OCI-LY1 (cell line): Measurements from ENCODE around the gene NDUFS4.

Source experiments
- H2AFZ ChIP-seq: fragments of 200-600 bp; sonication (generic), shearing (Covaris generic); 2 replicates; pipeline ENCODE4 v1.6.0; 2014; ENCODE audit warnings: antibody characterized with exemption, mild to moderate bottlenecking, low read length
- H3F3A ChIP-seq: fragments of 200-600 bp; sonication (generic), shearing (Covaris generic); 2 replicates; pipeline ENCODE4 v1.6.0; 2014; ENCODE audit warnings: mild to moderate bottlenecking, antibody characterized with exemption, low read length, moderate library complexity; ENCODE audit not compliant: insufficient read depth
- H3K27ac ChIP-seq: fragments of 200-600 bp; sonication (generic); 2 replicates; pipeline ENCODE4 v1.5.1; 2014; ENCODE audit warnings: low read length, mixed run types, mild to moderate bottlenecking, low read depth; ENCODE audit not compliant: poor library complexity, severe bottlenecking
- H3K27me3 ChIP-seq: fragments of 200-600 bp; sonication (generic); 2 replicates; pipeline ENCODE4 v1.6.0; 2014; ENCODE audit warnings: antibody characterized with exemption, mild to moderate bottlenecking, low read length, moderate library complexity; ENCODE audit not compliant: insufficient read depth
- H3K36me3 ChIP-seq: fragments of 200-600 bp; sonication (generic); 2 replicates; pipeline ENCODE4 v1.6.1; 2014; ENCODE audit warnings: mild to moderate bottlenecking, antibody characterized with exemption, low read length, moderate library complexity, mixed read lengths; ENCODE audit not compliant: insufficient read depth
- H3K4me1 ChIP-seq: fragments of 200-600 bp; sonication (generic); 2 replicates; pipeline ENCODE4 v1.5.1; 2014; ENCODE audit warnings: mild to moderate bottlenecking, low read length, moderate library complexity; ENCODE audit not compliant: insufficient read depth, severe bottlenecking
- H3K4me2 ChIP-seq: fragments of 200-600 bp; sonication (generic), shearing (Covaris generic); 2 replicates; pipeline ENCODE4 v1.6.1; 2014; ENCODE audit warnings: low read length
- H3K4me3 ChIP-seq: fragments of 200-600 bp; sonication (generic); 2 replicates; pipeline ENCODE4 v1.5.1; 2014; ENCODE audit warnings: low read length, low read depth, mild to moderate bottlenecking, mixed read lengths; ENCODE audit not compliant: poor library complexity, severe bottlenecking
- H3K79me2 ChIP-seq: fragments of 200-600 bp; shearing (Covaris generic); 2 replicates; pipeline ENCODE4 v1.6.1; 2016; ENCODE audit warnings: mixed run types, low read length, mixed read lengths; ENCODE audit not compliant: insufficient read depth
- H3K9ac ChIP-seq: fragments of 200-600 bp; sonication (generic), shearing (Covaris generic); 2 replicates; pipeline ENCODE4 v1.6.1; 2014; ENCODE audit warnings: mild to moderate bottlenecking, low read length, mixed read lengths
- H3K9me2 ChIP-seq: fragments of 200-600 bp; sonication (generic), shearing (Covaris generic); 2 replicates; pipeline ENCODE4 v1.6.1; 2014; ENCODE audit warnings: low read depth, mild to moderate bottlenecking, low read length, mixed read lengths
- H3K9me3 ChIP-seq: fragments of 200-600 bp; shearing (Covaris generic); 2 replicates; pipeline ENCODE4 v1.6.1; 2014; ENCODE audit warnings: low read length, mixed read lengths
- H4K20me1 ChIP-seq: fragments of 200-600 bp; sonication (generic), shearing (Covaris generic); 2 replicates; pipeline ENCODE4 v1.6.0; 2016; ENCODE audit warnings: mild to moderate bottlenecking, low read length; ENCODE audit not compliant: insufficient read depth
- EZH2 ChIP-seq: fragments of 200-600 bp; sonication (generic), shearing (Covaris generic); IDR thresholded peaks from 2 replicates; pipeline ENCODE4 v1.8.0; 2017; ENCODE audit warnings: borderline replicate concordance, mixed run types, mild to moderate bottlenecking, antibody characterized with exemption, low read length, moderate library complexity, mixed read lengths
- TF ChIP-seq, protein P1 (sequence below): fragments of 200-600 bp; sonication (generic), shearing (Covaris generic); IDR thresholded peaks from 2 replicates; pipeline ENCODE4 v1.5.1; 2017; ENCODE audit warnings: mild to moderate bottlenecking, antibody characterized with exemption, low read length, moderate library complexity, mixed read lengths

The NDUFS4 gene

DNA sequence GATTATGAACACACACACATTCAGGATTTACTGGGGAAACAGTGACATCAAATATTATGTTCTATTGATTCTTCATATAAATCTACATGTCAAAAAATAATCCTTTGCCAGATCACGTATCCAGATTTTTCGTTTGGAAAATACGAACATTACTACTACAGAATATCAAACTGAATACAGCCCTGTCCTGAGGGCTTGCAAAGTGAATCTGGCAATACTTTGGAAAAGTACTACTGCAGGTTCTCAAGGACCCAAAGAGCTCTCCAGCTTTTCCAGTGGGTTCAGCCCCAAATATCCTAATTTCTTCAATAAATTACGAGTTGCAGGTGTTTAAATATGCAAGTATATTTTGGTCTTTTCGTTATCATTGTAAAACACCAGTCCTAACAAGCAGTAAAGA is 411 bp upstream of the NDUFS4 start:
- Histone ChIP-seq H3K4me3 (peak overlapping the region; percentile 92), H3K4me2 (peak overlapping the region; percentile 92), H3F3A (no peaks in the 10 kb centered on the region), H4K20me1 (no peaks in the 10 kb centered on the region), H3K9me3 (peaks cover 5% of the 10 kb centered on the region), H3K9me2 (no peaks in the 10 kb centered on the region), H3K4me1 (peaks cover 22% of the 10 kb centered on the region), H3K36me3 (no peaks in the 10 kb centered on the region; the same call in 1 of the 2 replicates), H3K79me2 (peaks cover 29% of the 10 kb centered on the region), H3K27ac (peak overlapping the region; percentile 69), H2AFZ (peak overlapping the region; percentile 99), H3K9ac (peak overlapping the region; percentile 93), H3K27me3 (no peaks in the 10 kb centered on the region)
- TF ChIP-seq, protein P1, sequence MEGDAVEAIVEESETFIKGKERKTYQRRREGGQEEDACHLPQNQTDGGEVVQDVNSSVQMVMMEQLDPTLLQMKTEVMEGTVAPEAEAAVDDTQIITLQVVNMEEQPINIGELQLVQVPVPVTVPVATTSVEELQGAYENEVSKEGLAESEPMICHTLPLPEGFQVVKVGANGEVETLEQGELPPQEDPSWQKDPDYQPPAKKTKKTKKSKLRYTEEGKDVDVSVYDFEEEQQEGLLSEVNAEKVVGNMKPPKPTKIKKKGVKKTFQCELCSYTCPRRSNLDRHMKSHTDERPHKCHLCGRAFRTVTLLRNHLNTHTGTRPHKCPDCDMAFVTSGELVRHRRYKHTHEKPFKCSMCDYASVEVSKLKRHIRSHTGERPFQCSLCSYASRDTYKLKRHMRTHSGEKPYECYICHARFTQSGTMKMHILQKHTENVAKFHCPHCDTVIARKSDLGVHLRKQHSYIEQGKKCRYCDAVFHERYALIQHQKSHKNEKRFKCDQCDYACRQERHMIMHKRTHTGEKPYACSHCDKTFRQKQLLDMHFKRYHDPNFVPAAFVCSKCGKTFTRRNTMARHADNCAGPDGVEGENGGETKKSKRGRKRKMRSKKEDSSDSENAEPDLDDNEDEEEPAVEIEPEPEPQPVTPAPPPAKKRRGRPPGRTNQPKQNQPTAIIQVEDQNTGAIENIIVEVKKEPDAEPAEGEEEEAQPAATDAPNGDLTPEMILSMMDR = no peak
- no peak for TF ChIP-seq EZH2

DNA sequence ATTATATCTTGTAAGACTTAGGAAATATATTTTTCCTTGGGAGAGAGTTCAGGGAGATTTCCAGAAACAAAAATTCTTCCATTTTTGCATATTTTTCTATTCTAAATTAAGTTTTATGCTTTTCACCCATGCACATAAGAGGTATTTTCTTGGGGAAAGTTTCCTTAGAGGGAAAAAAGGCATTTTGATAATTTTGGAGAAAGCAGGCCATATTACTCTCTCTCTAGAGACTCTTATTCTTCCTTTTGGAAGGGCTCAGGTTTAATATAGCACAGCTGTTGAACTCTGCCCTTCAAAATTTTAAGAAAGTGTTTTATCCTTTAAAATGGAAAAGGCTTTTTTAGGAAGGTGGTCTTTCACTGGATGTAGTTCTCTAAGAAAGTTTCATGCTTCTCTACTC is 8.0 kb downstream of the NDUFS4 start:
- H3F3A ChIP-seq = no peaks in the 10 kb centered on the region
- no peak overlapping the region for H2AFZ ChIP-seq
- TF ChIP-seq EZH2 = no peak
- TF ChIP-seq, protein P1 = no peak
- no peaks in the 10 kb centered on the region for H3K4me1 ChIP-seq
- H3K36me3 ChIP-seq = no peaks in the 10 kb centered on the region
- no peaks in the 10 kb centered on the region for H3K27me3 ChIP-seq
- no peak overlapping the region for H3K27ac ChIP-seq
- H3K4me2 ChIP-seq = no peak overlapping the region
- no peaks in the 10 kb centered on the region for H3K9me3 ChIP-seq
- no peak overlapping the region for H3K9ac ChIP-seq
- H4K20me1 ChIP-seq = no peaks in the 10 kb centered on the region
- H3K9me2 ChIP-seq = no peaks in the 10 kb centered on the region
- H3K4me3 ChIP-seq = no peak overlapping the region
- H3K79me2 ChIP-seq = peaks cover 60% of the 10 kb centered on the region

DNA sequence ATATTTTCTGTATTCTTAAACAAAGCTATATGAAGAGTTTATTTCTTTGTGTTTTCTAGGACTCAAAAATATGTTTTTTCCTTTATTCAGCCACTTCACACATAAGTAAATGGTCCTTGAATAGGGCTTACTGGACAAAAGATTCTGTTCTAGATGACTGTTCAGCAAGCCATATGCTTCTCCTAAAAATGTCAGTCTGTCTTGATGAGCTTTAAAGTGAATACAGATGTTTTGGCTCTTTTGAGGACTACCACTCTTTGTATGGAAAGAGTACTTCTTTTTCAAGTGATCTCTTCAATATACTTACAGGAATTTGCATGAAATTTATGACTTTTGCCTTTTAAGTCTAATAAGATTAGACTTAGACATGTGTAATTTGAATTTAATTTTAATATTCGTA is 8.4 kb downstream of the NDUFS4 start:
- Histone ChIP-seq H3K9me3 (no peaks in the 10 kb centered on the region), H3K27ac (no peak overlapping the region), H3K79me2 (peaks cover 59% of the 10 kb centered on the region), H3K4me3 (no peak overlapping the region), H3K36me3 (no peaks in the 10 kb centered on the region), H3F3A (no peaks in the 10 kb centered on the region), H3K4me1 (no peaks in the 10 kb centered on the region), H3K9me2 (no peaks in the 10 kb centered on the region), H3K4me2 (no peak overlapping the region), H3K27me3 (no peaks in the 10 kb centered on the region), H3K9ac (no peak overlapping the region), H4K20me1 (no peaks in the 10 kb centered on the region), H2AFZ (no peak overlapping the region)
- TF ChIP-seq EZH2 = no peak
- TF ChIP-seq, protein P1 = no peak
